HG02943 (cell line): ENCODE data around the gene HMGCS1.
"Not testable (repeated sequence)": the region's sequence is repeated elsewhere in the genome, so short reads cannot be mapped to it uniquely, and the experiment has no call there.

Experiments
- ATAC-seq: cut with Tn5 transposase; IDR thresholded peaks from one replicate; pipeline ENCODE4 v1.9.1; 2021; ENCODE audit warnings: mild to moderate bottlenecking, low read depth, moderate library complexity; ENCODE audit not compliant: unreplicated experiment

HMGCS1 gene

GRCh38 chr5:43313854-43314457 is 744 bp upstream of the HMGCS1 start:
- ATAC-seq: no peak

GRCh38 chr5:43312699-43313034 is 545 bp downstream of the HMGCS1 start:
- peak; percentile 9 for ATAC-seq

- no peak for ATAC-seq
Observed at GRCh38 chr5:43312076-43312661, 1.0 kb downstream of the HMGCS1 start.

- no peak for ATAC-seq
Observed at GRCh38 chr5:43309637-43310036, 3.6 kb downstream of the HMGCS1 start.

- no peak for ATAC-seq
Observed at GRCh38 chr5:43309122-43309521, 4.1 kb downstream of the HMGCS1 start.

- ATAC-seq: not testable (repeated sequence)
Observed at GRCh38 chr5:43306954-43307353, 6.3 kb downstream of the HMGCS1 start.

- ATAC-seq: no peak
Observed at GRCh38 chr5:43305948-43306565, 7.2 kb downstream of the HMGCS1 start.

GRCh38 chr5:43304525-43304924 is 8.7 kb downstream of the HMGCS1 start:
- ATAC-seq: no peak

- no peak for ATAC-seq
Observed at GRCh38 chr5:43303242-43303641, 10.0 kb downstream of the HMGCS1 start.

- ATAC-seq: no peak
Observed at GRCh38 chr5:43302481-43302880, 10.7 kb downstream of the HMGCS1 start.

- ATAC-seq: no peak
Observed at GRCh38 chr5:43301653-43302091, 11.5 kb downstream of the HMGCS1 start.

- no peak for ATAC-seq
Observed at GRCh38 chr5:43300112-43300511, 13.1 kb downstream of the HMGCS1 start.

- no peak for ATAC-seq
Observed at GRCh38 chr5:43298443-43298842, 14.8 kb downstream of the HMGCS1 start.

- no peak for ATAC-seq
Observed at GRCh38 chr5:43296835-43297234, 16.4 kb downstream of the HMGCS1 start.

- ATAC-seq: no peak
Observed at GRCh38 chr5:43295202-43295601, 18.0 kb downstream of the HMGCS1 start.

GRCh38 chr5:43294226-43294625 is 19.0 kb downstream of the HMGCS1 start:
- no peak for ATAC-seq

GRCh38 chr5:43290726-43291125 is 22.5 kb downstream of the HMGCS1 start:
- no peak for ATAC-seq

- ATAC-seq: no peak
Observed at GRCh38 chr5:43288269-43288831, 24.9 kb downstream of the HMGCS1 start.

GRCh38 chr5:43287493-43287892 is 25.7 kb downstream of the HMGCS1 start:
- ATAC-seq: no peak

- ATAC-seq: no peak
Observed at GRCh38 chr5:43286623-43287022, 26.6 kb downstream of the HMGCS1 start.

- ATAC-seq: no peak
Observed at GRCh38 chr5:43281840-43282658, 31.2 kb downstream of the HMGCS1 start.
